Breast epithelium (tissue), 4 donors: ENCODE results near the gene GSTO1. TPM values are rescaled to one million over a fixed set of nuclear protein-coding genes. Genes with fewer than 3 reads are reported as not detected.

ENCODE experiments used
- DNase-seq, 2 donors: peaks; one replicate each; pipeline ENCODE4 v3.0.0-alpha.2; 2019; ENCODE audit warnings: low spot score in 2 of 2
- H3K27ac ChIP-seq, 2 donors: fragments of 200-600 bp; sonication (generic) in 1 of 2; one replicate each; pipeline ENCODE4 v1.5.1; 2016 to 2019; ENCODE audit warnings: mild to moderate bottlenecking in 1 of 2
- H3K27me3 ChIP-seq, 2 donors: fragments of 200-600 bp; sonication (generic) in 1 of 2; one replicate each; pipeline versions ENCODE4 v1.5.1 to v1.6.0; 2017 to 2019; ENCODE audit warnings: control low read depth in 1 of 2, mild to moderate bottlenecking in 1 of 2
- H3K36me3 ChIP-seq: fragments of 200-600 bp; one replicate; pipeline ENCODE4 v1.5.1; 2019
- H3K4me1 ChIP-seq, 2 donors: fragments of 200-600 bp; sonication (generic); one replicate each; pipeline ENCODE4 v1.5.1; 2016 to 2019; ENCODE audit warnings: control low read depth in 1 of 2
- H3K4me3 ChIP-seq, 3 donors: fragments of 200-600 bp; sonication (generic); 1 replicate in 2 of 3; 2 replicates in 1 of 3; pipeline ENCODE4 v1.5.1; 2016 to 2019; ENCODE audit warnings: mild to moderate bottlenecking in 3 of 3, moderate library complexity in 2 of 3
- H3K9me3 ChIP-seq, 2 donors: fragments of 200-600 bp; sonication (generic) in 1 of 2; one replicate each; pipeline ENCODE4 v1.5.1; 2016 to 2019; ENCODE audit warnings: control low read depth in 1 of 2
- CTCF ChIP-seq, 3 donors: fragments of 450-650 bp; IDR thresholded peaks; one replicate each; pipeline ENCODE4 v1.5.1; 2016 to 2017; ENCODE audit warnings: antibody characterized with exemption in 3 of 3, mild to moderate bottlenecking in 3 of 3, moderate library complexity in 3 of 3
- POLR2A ChIP-seq: fragments of 450-650 bp; IDR thresholded peaks from one replicate; pipeline ENCODE4 v1.6.1; 2016; ENCODE audit warnings: antibody characterized with exemption, mild to moderate bottlenecking, moderate library complexity
- POLR2AphosphoS5 ChIP-seq, 3 donors: sonication (generic); formaldehyde crosslinking; IDR thresholded peaks; one replicate each; pipeline ENCODE4 v1.6.1; 2017; ENCODE audit warnings: antibody characterized with exemption in 3 of 3
- intact Hi-C: fragments of 100-400 bp; cut with DNase I; formaldehyde crosslinking; loops from one replicate; pipeline ENCODE4 v1.15.1; 2023; ENCODE audit warnings: low total_unique reads
- total RNA-seq, 3 donors: library from RNA; depleted of rRNA; stranded (reverse); fragments of >200 nt; gene quantifications; one replicate each; pipeline ENCODE4 v1.1.0, GENCODE V29; 2016

The GSTO1 gene
- total RNA-seq, 3 donors from 2014 or later: 81.6 to 123 (median 82.4) TPM

GRCh38 chr10:104304356-104304745 lies 49.7 kb downstream of the GSTO1 start:
- Histone ChIP-seq H3K27ac (no peak overlapping the region), H3K9me3 (no peaks in the 10 kb centered on the region), H3K4me1 (peaks cover 7 to 9% of the 10 kb centered on the region in 2 donors), H3K27me3 (no peaks in the 10 kb centered on the region), H3K4me3 (no peak overlapping the region), H3K36me3 (no peaks in the 10 kb centered on the region)
- no peak for DNase-seq
- TF ChIP-seq POLR2AphosphoS5 (IDR thresholded peaks at IDR 0.05): no peak
- TF ChIP-seq CTCF (IDR thresholded peaks at IDR 0.05): no peak
- TF ChIP-seq POLR2A: no peak
- intact Hi-C loops: no loop called here

- intact Hi-C loops: loop anchor here (5.0 kb wide), 1 partner anchor 42 kb away; no protein-coding TSS in a partner anchor
- H3K36me3 ChIP-seq: no peaks in the 10 kb centered on the region
- H3K4me3 ChIP-seq: no peak overlapping the region
- H3K4me1 ChIP-seq: peaks cover 7 to 9% of the 10 kb centered on the region in 2 donors
- peak overlapping the region in 1 of 2 donors; percentile 7 for H3K27ac ChIP-seq
- no peaks in the 10 kb centered on the region for H3K9me3 ChIP-seq
- DNase-seq: no peak
- no peaks in the 10 kb centered on the region for H3K27me3 ChIP-seq
- TF ChIP-seq POLR2A (no peak), CTCF (IDR thresholded peaks at IDR 0.05) (no peak), POLR2AphosphoS5 (IDR thresholded peaks at IDR 0.05) (no peak)
Observed at GRCh38 chr10:104304927-104305326, 50.2 kb downstream of the GSTO1 start.

GRCh38 chr10:104306897-104307296 lies 52.2 kb downstream of the GSTO1 start:
- H3K4me1 ChIP-seq: no peaks in the 10 kb centered on the region
- intact Hi-C loops: loop anchor here (5.0 kb wide), 1 partner anchor 40 kb away; no protein-coding TSS in a partner anchor
- no peak overlapping the region for H3K4me3 ChIP-seq
- H3K36me3 ChIP-seq: no peaks in the 10 kb centered on the region
- peak overlapping the region in 1 of 2 donors; percentile 2 for H3K27ac ChIP-seq
- H3K27me3 ChIP-seq: no peaks in the 10 kb centered on the region
- H3K9me3 ChIP-seq: no peaks in the 10 kb centered on the region
- no peak for DNase-seq
- TF ChIP-seq CTCF (IDR thresholded peaks at IDR 0.05) (no peak), POLR2A (no peak), POLR2AphosphoS5 (IDR thresholded peaks at IDR 0.05) (no peak)

- Histone ChIP-seq H3K36me3 (no peaks in the 10 kb centered on the region), H3K4me1 (no peaks in the 10 kb centered on the region), H3K27me3 (no peaks in the 10 kb centered on the region), H3K4me3 (no peak overlapping the region), H3K27ac (peak overlapping the region in 1 of 2 donors; percentile 3), H3K9me3 (no peaks in the 10 kb centered on the region)
- no peak for TF ChIP-seq CTCF (IDR thresholded peaks at IDR 0.05)
- TF ChIP-seq POLR2AphosphoS5 (IDR thresholded peaks at IDR 0.05): no peak
- TF ChIP-seq POLR2A: no peak
- intact Hi-C loops: loop anchor here (5.0 kb wide), 1 partner anchor 39 kb away; no protein-coding TSS in a partner anchor
- DNase-seq: no peak
Observed at GRCh38 chr10:104307576-104308438, 53.1 kb downstream of the GSTO1 start.

- Histone ChIP-seq H3K9me3 (no peaks in the 10 kb centered on the region), H3K4me3 (no peak overlapping the region), H3K27ac (no peak overlapping the region), H3K36me3 (no peaks in the 10 kb centered on the region), H3K27me3 (no peaks in the 10 kb centered on the region), H3K4me1 (no peaks in the 10 kb centered on the region)
- DNase-seq: no peak
- intact Hi-C loops: loop anchor here (5.0 kb wide), 1 partner anchor 39 kb away; no protein-coding TSS in a partner anchor
- TF ChIP-seq POLR2A (no peak), CTCF (IDR thresholded peaks at IDR 0.05) (no peak), POLR2AphosphoS5 (IDR thresholded peaks at IDR 0.05) (no peak)
Observed at GRCh38 chr10:104308439-104308903, 53.8 kb downstream of the GSTO1 start.
